Loucy (cell line): Measurements from ENCODE around the gene PGM2.

Experiments
- H2AFZ ChIP-seq: fragments of 200-600 bp; sonication (generic); 2 replicates; pipeline ENCODE4 v1.6.0; 2016; ENCODE audit warnings: antibody characterized with exemption, mild to moderate bottlenecking, low read length, moderate library complexity
- H3F3A ChIP-seq: fragments of 200-600 bp; 2 replicates; pipeline ENCODE4 v1.6.0; 2016; ENCODE audit warnings: antibody characterized with exemption, low read depth, mild to moderate bottlenecking
- H3K27me3 ChIP-seq: fragments of 200-600 bp; sonication (generic); 2 replicates; pipeline ENCODE4 v1.6.1; 2014; ENCODE audit warnings: low read length, mild to moderate bottlenecking; ENCODE audit not compliant: insufficient read depth, poor library complexity, severe bottlenecking
- H3K36me3 ChIP-seq: fragments of 200-600 bp; sonication (generic); 2 replicates; pipeline ENCODE4 v1.6.1; 2016; ENCODE audit warnings: low read length; ENCODE audit not compliant: insufficient read depth
- H3K4me1 ChIP-seq: fragments of 200-600 bp; sonication (generic); 2 replicates; pipeline ENCODE4 v1.5.1; 2014; ENCODE audit warnings: low read length, mild to moderate bottlenecking; ENCODE audit not compliant: insufficient read depth, poor library complexity, severe bottlenecking
- H3K4me2 ChIP-seq: fragments of 200-600 bp; sonication (generic); 2 replicates; pipeline ENCODE4 v1.6.0; 2014; ENCODE audit warnings: antibody characterized with exemption, low read length, low read depth, mild to moderate bottlenecking; ENCODE audit not compliant: poor library complexity, severe bottlenecking
- H3K4me3 ChIP-seq: fragments of 200-600 bp; sonication (generic); 2 replicates; pipeline ENCODE4 v1.5.1; 2014; ENCODE audit warnings: low read length, mild to moderate bottlenecking, mixed read lengths; ENCODE audit not compliant: poor library complexity, severe bottlenecking
- H3K79me2 ChIP-seq: fragments of 200-600 bp; sonication (generic); 2 replicates; pipeline ENCODE4 v1.6.1; 2014; ENCODE audit warnings: low read length; ENCODE audit not compliant: insufficient read depth
- H3K9ac ChIP-seq: fragments of 200-600 bp; sonication (generic); 2 replicates; pipeline ENCODE4 v1.6.0; 2014; ENCODE audit warnings: mild to moderate bottlenecking, low read depth, low read length, moderate library complexity; ENCODE audit not compliant: poor library complexity, severe bottlenecking
- H3K9me2 ChIP-seq: fragments of 200-600 bp; sonication (generic); replicated peaks from 2 replicates; pipeline ENCODE4 v1.6.1; 2016; ENCODE audit warnings: low read depth, low read length, mixed read lengths
- H3K9me3 ChIP-seq: fragments of 200-600 bp; sonication (generic); 2 replicates; pipeline ENCODE4 v1.6.1; 2014; ENCODE audit warnings: mild to moderate bottlenecking, antibody characterized with exemption, low read length, low read depth; ENCODE audit not compliant: insufficient read depth
- H4K20me1 ChIP-seq: fragments of 200-600 bp; sonication (generic); 2 replicates; pipeline ENCODE4 v1.6.0; 2014; ENCODE audit warnings: antibody characterized with exemption, low read length, mild to moderate bottlenecking; ENCODE audit not compliant: insufficient read depth, poor library complexity, severe bottlenecking
- EZH2phosphoT487 ChIP-seq: fragments of 200-600 bp; IDR thresholded peaks from 2 replicates; pipeline ENCODE4 v1.6.1; 2018; ENCODE audit warnings: antibody characterized with exemption, mild to moderate bottlenecking, moderate library complexity, borderline replicate concordance
- TF ChIP-seq, protein P1 (sequence below): fragments of 200-600 bp; sonication (generic); conservative IDR thresholded peaks from 2 replicates; pipeline ENCODE4 v1.5.1; 2014; ENCODE audit warnings: mild to moderate bottlenecking, antibody characterized with exemption, low read length

PGM2 gene

GRCh38 chr4:37845201-37845600 lies 18.7 kb downstream of the PGM2 start:
- H3K36me3 ChIP-seq, result peaks cover 73% of the 10 kb centered on the region
- H3K9ac ChIP-seq, result no peak overlapping the region
- TF ChIP-seq EZH2phosphoT487, result no peak
- TF ChIP-seq, protein P1, sequence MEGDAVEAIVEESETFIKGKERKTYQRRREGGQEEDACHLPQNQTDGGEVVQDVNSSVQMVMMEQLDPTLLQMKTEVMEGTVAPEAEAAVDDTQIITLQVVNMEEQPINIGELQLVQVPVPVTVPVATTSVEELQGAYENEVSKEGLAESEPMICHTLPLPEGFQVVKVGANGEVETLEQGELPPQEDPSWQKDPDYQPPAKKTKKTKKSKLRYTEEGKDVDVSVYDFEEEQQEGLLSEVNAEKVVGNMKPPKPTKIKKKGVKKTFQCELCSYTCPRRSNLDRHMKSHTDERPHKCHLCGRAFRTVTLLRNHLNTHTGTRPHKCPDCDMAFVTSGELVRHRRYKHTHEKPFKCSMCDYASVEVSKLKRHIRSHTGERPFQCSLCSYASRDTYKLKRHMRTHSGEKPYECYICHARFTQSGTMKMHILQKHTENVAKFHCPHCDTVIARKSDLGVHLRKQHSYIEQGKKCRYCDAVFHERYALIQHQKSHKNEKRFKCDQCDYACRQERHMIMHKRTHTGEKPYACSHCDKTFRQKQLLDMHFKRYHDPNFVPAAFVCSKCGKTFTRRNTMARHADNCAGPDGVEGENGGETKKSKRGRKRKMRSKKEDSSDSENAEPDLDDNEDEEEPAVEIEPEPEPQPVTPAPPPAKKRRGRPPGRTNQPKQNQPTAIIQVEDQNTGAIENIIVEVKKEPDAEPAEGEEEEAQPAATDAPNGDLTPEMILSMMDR, result no peak
- peaks cover 7% of the 10 kb centered on the region; the same call in 1 of the 2 replicates for H3K79me2 ChIP-seq
- peaks cover 7% of the 10 kb centered on the region for H3K4me1 ChIP-seq
- no peaks in the 10 kb centered on the region for H3K9me2 ChIP-seq
- no peak overlapping the region for H2AFZ ChIP-seq
- H4K20me1 ChIP-seq, result no peaks in the 10 kb centered on the region
- H3F3A ChIP-seq, result no peaks in the 10 kb centered on the region
- no peaks in the 10 kb centered on the region for H3K9me3 ChIP-seq
- H3K4me2 ChIP-seq, result no peak overlapping the region
- H3K4me3 ChIP-seq, result no peak overlapping the region
- no peaks in the 10 kb centered on the region for H3K27me3 ChIP-seq

- no peak for TF ChIP-seq EZH2phosphoT487
- TF ChIP-seq, protein P1, result no peak
- peaks cover 7% of the 10 kb centered on the region for H3K4me1 ChIP-seq
- no peaks in the 10 kb centered on the region for H4K20me1 ChIP-seq
- H3F3A ChIP-seq, result no peaks in the 10 kb centered on the region
- no peaks in the 10 kb centered on the region for H3K27me3 ChIP-seq
- no peak overlapping the region for H3K9ac ChIP-seq
- H2AFZ ChIP-seq, result no peak overlapping the region
- H3K36me3 ChIP-seq, result peaks cover 72% of the 10 kb centered on the region; the same call in 1 of the 2 replicates
- H3K4me3 ChIP-seq, result no peak overlapping the region
- no peak overlapping the region for H3K4me2 ChIP-seq
- no peaks in the 10 kb centered on the region for H3K9me2 ChIP-seq
- no peaks in the 10 kb centered on the region for H3K9me3 ChIP-seq
- no peaks in the 10 kb centered on the region for H3K79me2 ChIP-seq
Observed at GRCh38 chr4:37847311-37847884, 20.9 kb downstream of the PGM2 start.

DNA sequence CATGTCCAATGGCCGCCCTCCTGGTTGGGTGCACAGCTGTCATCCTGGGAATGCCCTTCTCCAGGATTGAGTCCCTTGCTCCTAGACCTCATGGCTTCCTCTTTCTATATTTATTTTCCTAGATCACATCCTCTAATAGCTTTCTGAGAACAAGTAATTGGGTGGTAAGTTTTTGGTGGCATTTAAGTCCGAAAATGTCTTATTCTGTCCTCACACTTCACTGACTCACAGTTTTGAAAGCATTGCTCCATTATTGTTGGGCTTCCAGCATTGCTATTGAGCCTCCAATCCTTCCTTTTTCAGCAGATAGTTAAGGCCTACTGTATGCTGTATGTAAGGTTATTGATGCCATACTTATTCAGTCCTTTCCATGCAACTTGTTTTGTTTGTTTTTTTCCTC lies 25.9 kb downstream of the PGM2 start:
- no peaks in the 10 kb centered on the region for H3K9me2 ChIP-seq
- no peak overlapping the region for H3K9ac ChIP-seq
- no peak overlapping the region for H3K4me3 ChIP-seq
- H4K20me1 ChIP-seq, result no peaks in the 10 kb centered on the region
- no peaks in the 10 kb centered on the region for H3F3A ChIP-seq
- no peak for TF ChIP-seq EZH2phosphoT487
- TF ChIP-seq, protein P1, result no peak
- no peaks in the 10 kb centered on the region for H3K79me2 ChIP-seq
- H3K9me3 ChIP-seq, result no peaks in the 10 kb centered on the region
- no peaks in the 10 kb centered on the region for H3K27me3 ChIP-seq
- no peak overlapping the region for H2AFZ ChIP-seq
- no peaks in the 10 kb centered on the region for H3K4me1 ChIP-seq
- H3K36me3 ChIP-seq, result peaks cover 56% of the 10 kb centered on the region
- H3K4me2 ChIP-seq, result no peak overlapping the region
